Ovary (tissue), 9 donors: ENCODE results near the gene HOXA6. TPM values are rescaled to one million over a fixed set of nuclear protein-coding genes. Genes with fewer than 3 reads are reported as not detected.

Source experiments
- DNase-seq, 5 donors: peaks; one replicate each; pipeline ENCODE4 v3.0.0-alpha.2; 2019 to 2020
- H3K27ac ChIP-seq, 2 donors: fragments of 200-600 bp; one replicate each; pipeline versions ENCODE4 v1.5.1 to v1.8.0; 2019 to 2022
- H3K27me3 ChIP-seq: fragments of 200-600 bp; one replicate; pipeline ENCODE4 v1.8.0; 2022
- H3K36me3 ChIP-seq: fragments of 200-600 bp; sonication (generic); one replicate; pipeline ENCODE4 v1.5.1; 2019
- H3K4me1 ChIP-seq: one replicate; pipeline ENCODE4 v1.8.1; 2013; ENCODE audit warnings: mild to moderate bottlenecking, moderate library complexity; ENCODE audit not compliant: insufficient read depth
- H3K4me3 ChIP-seq: fragments of 200-600 bp; sonication (generic); one replicate; pipeline ENCODE4 v1.5.1; 2017
- H3K9me3 ChIP-seq, 2 donors: fragments of 200-600 bp in 1 of 2; sonication (generic) in 1 of 2; one replicate each; pipeline versions ENCODE4 v1.5.1 to v1.8.1; 2013 to 2019; ENCODE audit warnings: mild to moderate bottlenecking in 1 of 2, moderate library complexity in 1 of 2
- CTCF ChIP-seq, 3 donors: fragments of 450-650 bp in 2 of 3; fragments of 200-600 bp in 1 of 3; IDR thresholded peaks; one replicate each; pipeline versions ENCODE4 v1.5.1 to v1.8.0; 2016 to 2022; ENCODE audit warnings: antibody characterized with exemption in 3 of 3, mild to moderate bottlenecking in 1 of 3
- EP300 ChIP-seq: sonication (generic); formaldehyde crosslinking; IDR thresholded peaks from one replicate; pipeline ENCODE4 v1.6.1; 2017; ENCODE audit warnings: antibody characterized with exemption
- POLR2A ChIP-seq: fragments of 450-650 bp; IDR thresholded peaks from one replicate; pipeline ENCODE4 v1.6.1; 2017; ENCODE audit warnings: antibody characterized with exemption, mild to moderate bottlenecking, moderate library complexity
- WGBS, 3 donors: extraction: QIAGEN DNeasy Blood & Tissue Kit in 1 of 3; methylation state at CpG; one replicate each; pipeline versions ENCODE4 v1.1.5 to v1.1.7; 2013 to 2017; 5-methylcytosine and 5-hydroxymethylcytosine counted together
- intact Hi-C, 4 donors: fragments of 100-400 bp; cut with DNase I; formaldehyde crosslinking; loops; one replicate each; pipeline versions ENCODE4 v1.11.0 to v1.15.1; 2022 to 2023
- polyA plus RNA-seq, 2 donors: library from polyadenylated mRNA; stranded (reverse); fragments of 200-250 nt in 1 of 2; fragments of 350-450 nt in 1 of 2; fragmentation: Illumina TruSeq in 1 of 2; extraction: RNeasy Lipid Tissue Mini Kit (QIAGEN cat#74804) in 1 of 2; gene quantifications; one replicate each; pipeline ENCODE4 v1.2.3, GENCODE V29; 2013 to 2014
- total RNA-seq, 7 donors: library from RNA; depleted of rRNA in 2 of 7; stranded (reverse); fragments of >200 nt in 2 of 7; fragmentation: NEBNext Ultra II Directional in 3 of 7; extraction: Animal tissue kit (Norgen Biotek cat#: 25700) in 3 of 7; gene quantifications; one replicate each; pipeline versions ENCODE4 v1.1.0 to v1.2.4, GENCODE V29; 2016 to 2023
- donor health status: DM: no; HTN: no; CAD: no; lungs with moderate emphysema.
- donor health status: DM: no; HTN: no; CAD: no.
- donor health status: Bipolar disorder and iron deficiency.
- donor health status: DM: yes; HTN: yes; CAD: no.
- donor health status: DM: no; HTN: no; CAD: no.
- donor health status: DM: yes; HTN: yes; CAD: no.

HOXA6 gene
- total and polyA plus RNA-seq, 9 donors = 0.29 to 4.2 (median 0.39) TPM; not detected in 1

- H3K4me3 ChIP-seq = peak overlapping the region; percentile 38
- intact Hi-C loops = loop anchor here in 1 of 4 donors (10.0 kb wide), 1 partner anchor 581 kb away; no protein-coding TSS in a partner anchor
- no peaks in the 10 kb centered on the region for H3K36me3 ChIP-seq
- peaks cover 2% of the 10 kb centered on the region for H3K4me1 ChIP-seq
- DNase-seq = no peak
- 20 to 33% (median 25%) methylated on average over 29 of the region's 29 CpGs for WGBS, 3 donors
- TF ChIP-seq EP300 (no peak), POLR2A (no peak)
- H3K9me3 ChIP-seq = no peaks in the 10 kb centered on the region
- H3K27ac ChIP-seq = no peak overlapping the region
- peaks cover 14% of the 10 kb centered on the region for H3K27me3 ChIP-seq
Observed at GRCh38 chr7:27193335-27194001, 45.9 kb upstream of the HOXA6 start.

GRCh38 chr7:27192546-27193334, 45.2 kb upstream of the HOXA6 start:
- Histone ChIP-seq H3K27me3 (peaks cover 8% of the 10 kb centered on the region), H3K4me1 (peaks cover 2% of the 10 kb centered on the region), H3K27ac (no peak overlapping the region), H3K4me3 (peak overlapping the region; percentile 38), H3K9me3 (no peaks in the 10 kb centered on the region), H3K36me3 (no peaks in the 10 kb centered on the region)
- DNase-seq = no peak
- intact Hi-C loops = loop anchor here in 1 of 4 donors (10.0 kb wide), 1 partner anchor 582 kb away; no protein-coding TSS in a partner anchor
- TF ChIP-seq CTCF (IDR thresholded peaks at IDR 0.05) = no peak
- TF ChIP-seq POLR2A = no peak
- TF ChIP-seq EP300 = no peak
- 2 to 4% (median 3%) methylated on average over 58 to 78 of the region's 78 CpGs for WGBS, 3 donors

- Histone ChIP-seq H3K27ac (no peak overlapping the region), H3K36me3 (no peaks in the 10 kb centered on the region), H3K9me3 (no peaks in the 10 kb centered on the region), H3K4me1 (peaks cover 2% of the 10 kb centered on the region), H3K27me3 (peaks cover 8% of the 10 kb centered on the region), H3K4me3 (peak overlapping the region; percentile 38)
- DNase-seq = no peak
- intact Hi-C loops = loop anchor here in 1 of 4 donors (10.0 kb wide), 1 partner anchor 583 kb away; no protein-coding TSS in a partner anchor
- TF ChIP-seq EP300 (no peak), CTCF (IDR thresholded peaks at IDR 0.05) (no peak), POLR2A (no peak)
- WGBS, 3 donors = 9 to 36% (median 17%) methylated on average over 28 to 42 of the region's 42 CpGs
Observed at GRCh38 chr7:27191833-27192545, 44.4 kb upstream of the HOXA6 start.

GRCh38 chr7:27191161-27191731, 43.7 kb upstream of the HOXA6 start:
- DNase-seq = no peak
- intact Hi-C loops = loop anchor here in 1 of 4 donors (10.0 kb wide), 1 partner anchor 584 kb away; no protein-coding TSS in a partner anchor
- peak overlapping the region; percentile 38 for H3K4me3 ChIP-seq
- no peaks in the 10 kb centered on the region for H3K9me3 ChIP-seq
- peaks cover 8% of the 10 kb centered on the region for H3K27me3 ChIP-seq
- WGBS, 3 donors = 35 to 56% (median 41%) methylated on average over 15 of the region's 15 CpGs
- H3K4me1 ChIP-seq = peaks cover 2% of the 10 kb centered on the region
- H3K27ac ChIP-seq = no peak overlapping the region
- TF ChIP-seq POLR2A (no peak), CTCF (IDR thresholded peaks at IDR 0.05) (no peak), EP300 (no peak)
- no peaks in the 10 kb centered on the region for H3K36me3 ChIP-seq
